ENCODE results near the gene SLC27A1.
"Not testable (repeated sequence)": the region's sequence is repeated elsewhere in the genome, so short reads cannot be mapped to it uniquely, and the experiment has no call there.

Gene SLC27A1

GRCh38 chr19:17457616-17458015, 12.7 kb upstream of the SLC27A1 start:
- no peak for DNase-seq

- DNase-seq, result no peak
Measured at GRCh38 chr19:17458970-17459369, 11.4 kb upstream of the SLC27A1 start.

GRCh38 chr19:17460372-17461230, 9.7 kb upstream of the SLC27A1 start, which contains the start of gene NXNL1:
Gene NXNL1, minus strand, starts transcription at chr19:17460926. Its CDS starts 57 bp downstream, at chr19:17460869.
- no peak for DNase-seq

- DNase-seq, result no peak
Measured at GRCh38 chr19:17466487-17466850, 3.9 kb upstream of the SLC27A1 start.

- DNase-seq, result no peak
Measured at GRCh38 chr19:17467471-17468301, 2.6 kb upstream of the SLC27A1 start.

GRCh38 chr19:17468302-17469091, 1.8 kb upstream of the SLC27A1 start:
- no peak for DNase-seq

- DNase-seq, result no peak
Measured at GRCh38 chr19:17469092-17469480, 1.2 kb upstream of the SLC27A1 start.

- no peak for DNase-seq
Measured at GRCh38 chr19:17469481-17470067, 750 bp upstream of the SLC27A1 start.

- no peak for DNase-seq
Measured at GRCh38 chr19:17471410-17472125, 1.2 kb downstream of the SLC27A1 start.

GRCh38 chr19:17473041-17473440, 2.7 kb downstream of the SLC27A1 start:
- no peak for DNase-seq

GRCh38 chr19:17475011-17475540, 4.8 kb downstream of the SLC27A1 start:
- not testable (repeated sequence) for DNase-seq

- DNase-seq, result no peak
Measured at GRCh38 chr19:17475541-17476115, 5.3 kb downstream of the SLC27A1 start.

- no peak for DNase-seq
Measured at GRCh38 chr19:17479325-17479791, 9.0 kb downstream of the SLC27A1 start.

GRCh38 chr19:17481986-17482385, 11.7 kb downstream of the SLC27A1 start:
- no peak for DNase-seq

GRCh38 chr19:17482877-17483604, 12.7 kb downstream of the SLC27A1 start:
- DNase-seq, result no peak

- no peak for DNase-seq
Measured at GRCh38 chr19:17483605-17484002, 13.3 kb downstream of the SLC27A1 start.

- DNase-seq, result no peak
Measured at GRCh38 chr19:17484520-17485185, 14.3 kb downstream of the SLC27A1 start.

GRCh38 chr19:17486545-17487240, 16.4 kb downstream of the SLC27A1 start:
- DNase-seq, result no peak
